H7 (cell line): ENCODE measurements around the gene ARHGAP28. TPM values are rescaled to one million over a fixed set of nuclear protein-coding genes. Genes with fewer than 3 reads are reported as not detected.

Source experiments
- DNase-seq: peaks from one replicate; pipeline ENCODE4 v3.0.0; 2012
- H3K27me3 ChIP-seq: 2 replicates; pipeline ENCODE4 v1.6.0; 2011; ENCODE audit warnings: mild to moderate bottlenecking, low read length; ENCODE audit not compliant: control insufficient read depth, insufficient read depth
- H3K36me3 ChIP-seq: replicated peaks from 2 replicates; pipeline ENCODE4 v1.5.1; 2011; ENCODE audit warnings: low read length; ENCODE audit not compliant: control insufficient read depth, insufficient read depth
- H3K4me3 ChIP-seq: 2 replicates; pipeline ENCODE4 v1.5.1; 2011; ENCODE audit warnings: low read depth, mild to moderate bottlenecking, control low read depth, low read length, moderate library complexity; ENCODE audit not compliant: insufficient read depth
- total RNA-seq: library from RNA; depleted of rRNA; stranded (reverse); fragments of >200 nt; shearing (Covaris generic); gene quantifications from 2 replicates; pipeline ENCODE4 v1.2.3, GENCODE V29; 2014

The ARHGAP28 gene
- total RNA-seq, 1 experiment from 2014 or later: 32.3 TPM

- DNase-seq: no peak
- Histone ChIP-seq H3K4me3 (no peak overlapping the region), H3K27me3 (no peaks in the 10 kb centered on the region)
Observed at GRCh38 chr18:6722690-6723089, 6.8 kb upstream of the ARHGAP28 start.

DNA sequence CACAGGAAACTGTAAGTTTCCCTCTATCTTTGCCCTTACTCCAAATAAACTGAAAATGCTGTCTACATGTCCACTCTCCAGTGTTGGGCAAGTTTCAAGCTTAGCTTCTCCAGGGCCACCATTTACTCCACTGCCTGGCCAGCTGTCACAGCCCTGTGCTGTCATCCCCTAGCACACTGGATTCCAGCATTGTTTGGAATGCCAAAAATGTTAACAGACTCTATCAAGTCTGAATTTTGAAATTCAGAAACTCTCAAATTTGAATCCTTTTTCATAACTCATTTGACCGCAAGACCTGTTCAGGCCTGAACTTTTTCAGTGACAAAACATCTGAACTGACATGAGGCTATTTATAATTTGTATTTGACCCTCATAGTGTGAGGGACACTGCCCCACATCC is 5.2 kb upstream of the ARHGAP28 start:
- Histone ChIP-seq H3K4me3 (no peak overlapping the region), H3K27me3 (no peaks in the 10 kb centered on the region), H3K36me3 (no peaks in the 10 kb centered on the region)
- no peak for DNase-seq

More at GRCh38 chr18:6722690-6723089, 6.8 kb upstream of the ARHGAP28 start:
- H3K36me3 ChIP-seq: no peaks in the 10 kb centered on the region

GRCh38 chr18:6728331-6728730 is 1.2 kb upstream of the ARHGAP28 start:
- no peak overlapping the region for H3K4me3 ChIP-seq
- no peaks in the 10 kb centered on the region for H3K27me3 ChIP-seq
- no peak for DNase-seq
- H3K36me3 ChIP-seq: no peaks in the 10 kb centered on the region

GRCh38 chr18:6728809-6729246 is 688 bp upstream of the ARHGAP28 start:
- Histone ChIP-seq H3K36me3 (no peaks in the 10 kb centered on the region), H3K27me3 (no peaks in the 10 kb centered on the region), H3K4me3 (peak overlapping the region; percentile 69)
- DNase-seq: no peak

DNA sequence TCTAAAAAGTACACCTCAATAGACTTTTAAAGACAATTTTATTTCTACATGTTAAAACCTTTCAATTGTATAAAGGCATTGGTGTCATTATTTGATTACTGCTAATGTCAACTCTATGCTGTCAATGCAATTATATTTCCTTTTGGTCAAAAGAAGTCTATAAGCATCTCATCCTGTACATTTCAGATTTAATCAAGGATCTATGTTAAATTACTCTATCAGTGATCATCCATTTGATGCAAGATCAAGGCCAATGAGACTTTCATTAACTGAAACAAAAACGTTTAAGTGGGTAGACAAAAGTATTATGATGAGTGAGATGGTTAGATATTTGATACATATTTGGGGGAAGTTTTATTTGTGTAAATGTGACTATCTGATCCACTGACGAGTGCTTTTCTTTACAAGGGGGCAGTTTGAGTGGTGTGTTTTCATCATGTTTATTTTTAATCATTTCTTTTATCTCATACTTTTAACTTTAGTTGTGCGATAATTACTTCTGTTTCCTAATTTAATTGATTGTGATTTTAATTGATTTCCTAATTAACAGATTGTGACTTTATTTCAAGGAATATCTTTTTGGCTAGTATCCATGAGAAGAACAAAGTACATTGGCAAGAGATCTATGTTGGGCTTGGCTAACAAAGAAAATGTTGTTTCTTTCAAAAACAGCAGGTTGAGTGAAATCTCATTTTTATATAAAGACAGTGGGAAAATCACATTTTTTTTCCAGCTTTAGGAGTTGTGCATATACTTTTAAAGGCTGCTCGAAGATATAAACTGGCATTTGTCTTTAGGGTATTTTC is 1.1 kb downstream of the ARHGAP28 start:
- Histone ChIP-seq H3K4me3 (peak overlapping the region; percentile 69), H3K27me3 (no peaks in the 10 kb centered on the region), H3K36me3 (no peaks in the 10 kb centered on the region)
- no peak for DNase-seq

- H3K4me3 ChIP-seq: no peak overlapping the region
- no peaks in the 10 kb centered on the region for H3K27me3 ChIP-seq
- H3K36me3 ChIP-seq: no peaks in the 10 kb centered on the region
- DNase-seq: no peak
Observed at GRCh38 chr18:6731222-6731596, 1.7 kb downstream of the ARHGAP28 start.

- DNase-seq: no peak
- H3K27me3 ChIP-seq: no peaks in the 10 kb centered on the region
- H3K36me3 ChIP-seq: no peaks in the 10 kb centered on the region
- no peak overlapping the region for H3K4me3 ChIP-seq
Observed at GRCh38 chr18:6732952-6733351, 3.4 kb downstream of the ARHGAP28 start.

DNA sequence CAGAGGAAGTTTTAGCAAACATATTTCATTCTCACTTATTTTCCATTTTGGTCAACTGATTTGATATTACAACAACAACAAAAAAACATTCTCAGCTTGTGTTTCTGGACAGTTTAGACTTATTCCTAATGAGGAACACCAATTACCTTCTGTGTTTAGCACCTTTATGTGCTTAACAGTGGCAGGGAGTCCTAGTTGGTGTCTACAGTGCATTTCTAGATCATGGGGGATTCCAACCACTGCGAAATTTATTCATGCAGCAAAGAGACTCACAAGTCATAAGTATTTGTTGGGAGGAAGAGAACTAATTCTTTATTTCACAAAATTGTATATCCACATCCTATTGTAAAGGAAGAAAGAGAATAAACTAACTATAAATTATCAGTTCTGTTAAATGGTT is 4.2 kb downstream of the ARHGAP28 start:
- H3K4me3 ChIP-seq: no peak overlapping the region
- no peaks in the 10 kb centered on the region for H3K36me3 ChIP-seq
- DNase-seq: no peak
- H3K27me3 ChIP-seq: no peaks in the 10 kb centered on the region

- H3K4me3 ChIP-seq: no peak overlapping the region
- no peaks in the 10 kb centered on the region for H3K27me3 ChIP-seq
- no peaks in the 10 kb centered on the region for H3K36me3 ChIP-seq
- DNase-seq: no peak
Observed at GRCh38 chr18:6734726-6735430, 5.4 kb downstream of the ARHGAP28 start.

DNA sequence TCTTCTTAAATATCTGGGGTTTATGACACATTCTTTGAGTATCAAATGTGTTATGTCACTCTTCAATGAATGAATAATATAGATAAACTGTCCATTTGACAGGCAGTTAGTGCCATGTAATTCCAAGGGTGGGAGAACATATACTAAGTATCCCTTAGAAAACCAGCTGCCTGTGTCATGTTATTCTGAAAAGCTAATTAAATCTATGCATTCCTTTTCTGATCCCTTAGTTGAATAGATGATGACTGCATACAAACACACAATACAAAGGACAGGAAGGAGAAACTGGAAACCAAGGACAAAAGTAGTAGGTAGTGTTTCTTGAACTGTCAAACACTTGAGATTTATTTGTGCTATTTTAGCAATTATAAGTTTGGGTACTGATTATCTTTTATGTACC is 8.3 kb downstream of the ARHGAP28 start:
- DNase-seq: no peak
- H3K27me3 ChIP-seq: no peaks in the 10 kb centered on the region
- no peak overlapping the region for H3K4me3 ChIP-seq
- no peaks in the 10 kb centered on the region for H3K36me3 ChIP-seq

DNA sequence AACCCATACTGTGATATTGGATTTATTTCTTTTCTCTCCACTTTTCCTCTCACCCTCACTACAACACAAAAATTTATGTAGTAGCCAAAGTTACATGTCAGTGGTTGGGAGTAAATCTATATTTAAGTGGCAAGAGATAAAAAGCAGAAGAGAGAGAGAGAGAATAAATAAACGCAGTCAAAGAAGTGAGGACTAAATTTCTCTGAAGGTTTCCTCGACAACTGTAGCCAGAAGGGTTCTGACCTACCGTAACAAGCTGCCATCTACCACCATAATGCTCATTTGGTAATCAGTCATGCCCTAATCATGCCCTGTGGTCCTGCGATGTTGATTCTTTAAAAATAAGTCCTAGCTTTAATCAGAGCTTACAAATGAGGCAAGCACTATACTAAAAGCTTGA is 9.1 kb downstream of the ARHGAP28 start:
- Histone ChIP-seq H3K27me3 (no peaks in the 10 kb centered on the region), H3K36me3 (no peaks in the 10 kb centered on the region), H3K4me3 (no peak overlapping the region)
- DNase-seq: no peak

DNA sequence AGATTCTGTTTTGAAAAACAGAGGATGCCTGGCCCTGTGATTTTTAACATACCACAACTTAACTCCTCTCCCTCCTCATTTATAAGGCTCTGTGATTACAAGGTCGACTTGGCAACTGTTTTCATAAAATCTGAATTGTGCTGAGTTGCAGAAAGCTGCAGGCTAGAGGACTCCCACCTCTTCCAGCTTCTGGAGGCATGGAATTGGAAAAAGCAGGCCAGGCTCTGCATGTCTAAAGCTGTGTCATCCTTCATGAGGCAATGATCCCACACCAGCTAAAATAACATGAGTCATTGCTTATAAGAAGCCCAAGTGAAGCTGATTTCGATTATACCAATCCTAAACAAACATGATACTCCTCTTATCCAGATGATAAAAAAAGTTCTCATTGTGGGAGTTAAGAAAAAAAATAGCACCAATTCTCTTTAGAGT is 11.7 kb downstream of the ARHGAP28 start:
- no peak for DNase-seq
- H3K36me3 ChIP-seq: no peaks in the 10 kb centered on the region
- no peak overlapping the region for H3K4me3 ChIP-seq
- no peaks in the 10 kb centered on the region for H3K27me3 ChIP-seq

GRCh38 chr18:6741786-6742185 is 12.3 kb downstream of the ARHGAP28 start:
- no peak for DNase-seq
- H3K27me3 ChIP-seq: no peaks in the 10 kb centered on the region
- no peak overlapping the region for H3K4me3 ChIP-seq

DNA sequence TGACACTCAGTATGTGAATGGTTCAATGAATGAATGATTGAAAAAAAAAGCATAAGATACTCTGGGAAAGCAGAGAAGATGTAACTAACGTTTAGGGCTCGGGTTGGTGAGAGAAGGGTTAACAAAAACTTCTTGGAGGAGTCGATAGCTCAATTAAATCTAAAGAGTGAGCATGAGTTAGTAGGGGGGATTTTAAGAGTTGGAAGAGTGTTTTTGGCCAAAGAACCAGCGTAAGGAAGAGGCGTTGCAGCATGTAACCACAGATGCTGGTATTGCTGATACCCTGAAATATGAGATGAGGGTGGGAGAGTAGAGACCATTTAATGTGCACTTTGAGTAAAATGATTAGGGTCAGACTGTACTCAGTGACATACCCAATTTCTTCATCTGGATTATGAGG is 14.5 kb downstream of the ARHGAP28 start:
- Histone ChIP-seq H3K4me3 (no peak overlapping the region), H3K27me3 (no peaks in the 10 kb centered on the region), H3K36me3 (no peaks in the 10 kb centered on the region)
- no peak for DNase-seq

More at GRCh38 chr18:6741786-6742185, 12.3 kb downstream of the ARHGAP28 start:
- no peaks in the 10 kb centered on the region for H3K36me3 ChIP-seq

DNA sequence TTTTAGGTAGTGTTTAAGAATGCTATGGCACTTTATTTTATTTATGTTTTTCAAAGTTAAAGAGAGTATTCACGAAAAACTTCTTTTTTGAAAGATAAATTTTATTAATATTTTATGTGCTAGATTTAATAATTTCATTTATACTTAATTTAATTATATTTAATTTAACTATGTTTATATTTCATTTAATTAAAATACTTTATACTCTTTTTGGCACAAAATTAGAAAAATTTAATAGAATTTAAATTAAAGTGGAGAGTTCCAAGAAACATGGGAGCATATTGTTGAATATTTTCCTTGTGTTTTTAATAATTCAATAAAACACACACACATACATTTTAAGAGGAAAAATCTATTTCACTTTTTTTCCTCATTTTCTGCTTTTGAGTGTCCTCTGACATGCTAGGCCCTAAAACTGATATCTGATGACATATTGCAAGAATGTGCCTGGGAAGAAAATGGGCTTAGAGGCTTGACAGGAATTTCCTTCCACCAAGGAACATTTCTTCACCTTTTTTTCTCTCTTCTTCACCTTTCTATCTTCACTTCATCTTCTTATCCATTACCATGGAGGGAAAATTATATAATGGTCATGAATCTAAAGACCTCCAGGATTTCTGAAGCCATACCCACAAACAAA is 15.4 kb downstream of the ARHGAP28 start:
- Histone ChIP-seq H3K36me3 (no peaks in the 10 kb centered on the region), H3K27me3 (no peaks in the 10 kb centered on the region), H3K4me3 (no peak overlapping the region)
- no peak for DNase-seq
